Stimulated activated CD4-positive, alpha-beta T cell treated with anti-CD3 and anti-CD28 coated beads, Interleukin-1b, Interleukin-23, amount 100 ng/mL, for 4 hours (primary cell): ENCODE measurements around the gene IQCM.

Experiments used
- DNase-seq, 2 donors: peaks; one replicate each; pipeline ENCODE4 v3.0.0-alpha.2; 2020; ENCODE audit warnings: low read depth in 2 of 2

The IQCM gene

GRCh38 chr4:149815743-149816142, at the start of gene IQCM:
IQCM (minus strand) TSS chr4:149815843; CDS start chr4:149742691, 73,152 bp downstream.
- no peak for DNase-seq

GRCh38 chr4:149857446-149857845, 41.8 kb upstream of the IQCM start:
- no peak for DNase-seq

GRCh38 chr4:149845743-149846142, 30.1 kb upstream of the IQCM start:
- no peak for DNase-seq

- no peak for DNase-seq
These were observed 26.0 kb upstream of the IQCM start for GRCh38 chr4:149841686-149842085.

GRCh38 chr4:149838036-149838435, 22.4 kb upstream of the IQCM start:
- DNase-seq, result no peak

- no peak for DNase-seq
These were observed 20.9 kb upstream of the IQCM start for GRCh38 chr4:149836546-149836945.

- DNase-seq, result no peak
These were observed 19.6 kb upstream of the IQCM start for GRCh38 chr4:149835280-149835679.

- DNase-seq, result no peak
These were observed 16.1 kb upstream of the IQCM start for GRCh38 chr4:149831656-149832208.

GRCh38 chr4:149830823-149831222, 15.2 kb upstream of the IQCM start:
- no peak for DNase-seq

GRCh38 chr4:149825336-149825735, 9.7 kb upstream of the IQCM start:
- DNase-seq, result no peak

GRCh38 chr4:149823769-149824221, 8.2 kb upstream of the IQCM start:
- DNase-seq, result no peak

GRCh38 chr4:149801416-149801815, 14.2 kb downstream of the IQCM start:
- DNase-seq, result no peak

GRCh38 chr4:149799546-149799945, 16.1 kb downstream of the IQCM start:
- DNase-seq, result no peak

- DNase-seq, result no peak
These were observed 19.3 kb downstream of the IQCM start for GRCh38 chr4:149796381-149796780.

GRCh38 chr4:149795256-149795655, 20.4 kb downstream of the IQCM start:
- no peak for DNase-seq

- DNase-seq, result no peak
These were observed 21.3 kb downstream of the IQCM start for GRCh38 chr4:149794352-149794751.

- no peak for DNase-seq
These were observed 22.2 kb downstream of the IQCM start for GRCh38 chr4:149793459-149793858.

GRCh38 chr4:149791851-149792250, 23.8 kb downstream of the IQCM start:
- no peak for DNase-seq

- DNase-seq, result no peak
These were observed 25.3 kb downstream of the IQCM start for GRCh38 chr4:149790172-149790907.

GRCh38 chr4:149788300-149788699, 27.3 kb downstream of the IQCM start:
- no peak for DNase-seq

GRCh38 chr4:149785696-149786431, 29.8 kb downstream of the IQCM start:
- no peak for DNase-seq

GRCh38 chr4:149784018-149784417, 31.6 kb downstream of the IQCM start:
- no peak for DNase-seq

GRCh38 chr4:149781150-149781549, 34.5 kb downstream of the IQCM start:
- DNase-seq, result no peak
